Neutrophil (primary cell): ENCODE data around the gene TMEM205.

Experiments
- H3K27ac ChIP-seq: fragments of 200-600 bp; sonication (generic); 2 replicates; pipeline ENCODE4 v1.5.1; 2016; ENCODE audit warnings: mild to moderate bottlenecking, moderate library complexity
- H3K27me3 ChIP-seq: fragments of 200-600 bp; sonication (generic); 2 replicates; pipeline ENCODE4 v1.6.0; 2016; ENCODE audit warnings: mild to moderate bottlenecking
- H3K36me3 ChIP-seq: fragments of 200-600 bp; sonication (generic); 2 replicates; pipeline ENCODE4 v1.5.1; 2017
- H3K4me1 ChIP-seq, 2 experiments: fragments of 200-600 bp in 1 of 2; sonication (generic) in 1 of 2; 1 replicate in 1 of 2; 2 replicates in 1 of 2; pipeline versions ENCODE4 v1.5.1 to v1.6.1; 2013 to 2016; ENCODE audit warnings: low read depth in 1 of 2, low read length in 1 of 2, mild to moderate bottlenecking in 1 of 2, moderate library complexity in 1 of 2; ENCODE audit not compliant: control insufficient read depth in 1 of 2, insufficient read depth in 1 of 2
- H3K4me3 ChIP-seq, 2 experiments: fragments of 200-600 bp in 1 of 2; sonication (generic) in 1 of 2; 1 replicate in 1 of 2; 2 replicates in 1 of 2; pipeline ENCODE4 v1.5.1; 2013 to 2016; ENCODE audit warnings: low read depth in 1 of 2, low read length in 1 of 2, mild to moderate bottlenecking in 1 of 2, moderate library complexity in 1 of 2
- H3K9me3 ChIP-seq: fragments of 200-600 bp; sonication (generic); 2 replicates; pipeline ENCODE4 v1.5.1; 2016
- TF ChIP-seq, protein P1 (sequence below): fragments of 200-600 bp; sonication (generic); IDR thresholded peaks from 2 replicates; pipeline ENCODE4 v1.5.1; 2016; ENCODE audit warnings: antibody characterized with exemption

TMEM205 gene

DNA sequence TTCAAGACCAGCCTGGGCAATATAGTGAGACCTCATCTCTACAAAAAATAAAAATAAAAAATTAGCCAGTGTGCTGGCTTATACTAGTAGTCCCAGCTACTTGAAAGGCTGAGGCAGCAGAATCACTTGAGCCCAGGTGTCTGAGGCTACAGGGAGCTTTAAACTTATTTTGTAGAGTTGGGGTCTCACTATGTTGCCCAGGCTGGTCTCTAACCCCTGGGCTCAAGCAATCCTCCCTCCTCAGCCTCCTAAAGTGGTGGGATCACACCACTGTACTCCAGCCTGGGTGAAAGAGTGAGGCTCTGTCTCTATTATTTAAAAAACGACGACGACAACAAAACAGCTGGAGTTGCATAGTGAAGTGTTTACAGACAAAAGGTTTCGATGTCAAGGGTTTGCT is 14.6 kb downstream of the TMEM205 start:
- TF ChIP-seq, protein P1, sequence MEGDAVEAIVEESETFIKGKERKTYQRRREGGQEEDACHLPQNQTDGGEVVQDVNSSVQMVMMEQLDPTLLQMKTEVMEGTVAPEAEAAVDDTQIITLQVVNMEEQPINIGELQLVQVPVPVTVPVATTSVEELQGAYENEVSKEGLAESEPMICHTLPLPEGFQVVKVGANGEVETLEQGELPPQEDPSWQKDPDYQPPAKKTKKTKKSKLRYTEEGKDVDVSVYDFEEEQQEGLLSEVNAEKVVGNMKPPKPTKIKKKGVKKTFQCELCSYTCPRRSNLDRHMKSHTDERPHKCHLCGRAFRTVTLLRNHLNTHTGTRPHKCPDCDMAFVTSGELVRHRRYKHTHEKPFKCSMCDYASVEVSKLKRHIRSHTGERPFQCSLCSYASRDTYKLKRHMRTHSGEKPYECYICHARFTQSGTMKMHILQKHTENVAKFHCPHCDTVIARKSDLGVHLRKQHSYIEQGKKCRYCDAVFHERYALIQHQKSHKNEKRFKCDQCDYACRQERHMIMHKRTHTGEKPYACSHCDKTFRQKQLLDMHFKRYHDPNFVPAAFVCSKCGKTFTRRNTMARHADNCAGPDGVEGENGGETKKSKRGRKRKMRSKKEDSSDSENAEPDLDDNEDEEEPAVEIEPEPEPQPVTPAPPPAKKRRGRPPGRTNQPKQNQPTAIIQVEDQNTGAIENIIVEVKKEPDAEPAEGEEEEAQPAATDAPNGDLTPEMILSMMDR, result no peak
- Histone ChIP-seq H3K9me3 (no peaks in the 10 kb centered on the region), H3K4me1 (peaks cover 31 to 32% of the 10 kb centered on the region in 2 experiments), H3K36me3 (peaks cover 100% of the 10 kb centered on the region), H3K4me3 (no peak overlapping the region), H3K27me3 (no peaks in the 10 kb centered on the region), H3K27ac (peak overlapping the region; percentile 71)

DNA sequence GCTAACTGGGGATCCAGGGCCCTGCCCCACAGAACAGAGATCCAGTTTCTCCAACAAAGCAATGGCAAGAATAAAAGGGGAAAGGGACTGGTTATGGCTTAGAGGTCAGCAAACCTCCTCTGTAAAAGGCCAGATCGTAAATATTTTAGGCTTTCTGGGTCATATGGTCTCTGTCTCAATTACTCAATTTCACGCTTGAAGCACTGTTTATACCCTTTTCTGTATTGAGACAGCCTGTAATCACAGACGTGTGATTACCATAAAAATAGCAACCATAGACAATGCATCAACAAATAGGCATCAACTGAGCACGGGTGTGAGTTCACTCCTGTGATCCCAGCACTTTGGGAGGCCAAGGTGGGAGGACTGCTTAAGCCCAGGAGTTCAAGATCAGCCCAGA is 15.9 kb downstream of the TMEM205 start:
- no peak overlapping the region for H3K4me3 ChIP-seq
- H3K9me3 ChIP-seq, result no peaks in the 10 kb centered on the region
- H3K27ac ChIP-seq, result peak overlapping the region; percentile 71
- TF ChIP-seq, protein P1, result no peak
- H3K4me1 ChIP-seq, result peaks cover 31 to 32% of the 10 kb centered on the region in 2 experiments
- H3K36me3 ChIP-seq, result peaks cover 100% of the 10 kb centered on the region
- no peaks in the 10 kb centered on the region for H3K27me3 ChIP-seq

DNA sequence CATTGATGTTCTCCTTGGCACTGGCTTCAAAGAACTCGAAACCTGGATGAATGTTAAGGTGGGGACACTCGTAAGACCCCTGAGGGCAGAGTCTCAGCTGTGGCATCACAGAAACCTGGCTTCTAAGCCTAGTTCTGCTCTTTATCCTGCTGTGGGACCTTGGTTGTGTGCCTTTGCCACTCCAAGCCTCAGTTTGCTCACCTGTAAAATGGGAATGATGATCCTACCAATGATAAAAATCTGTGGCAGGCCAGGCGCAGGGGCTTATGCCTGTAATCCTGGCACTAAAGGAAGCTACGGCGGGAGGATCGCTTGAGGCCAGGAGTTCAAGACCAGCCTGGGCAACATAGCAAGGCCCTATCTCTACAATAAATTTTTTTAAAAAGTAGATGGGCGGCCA is 20.5 kb downstream of the TMEM205 start:
- H3K27me3 ChIP-seq, result no peaks in the 10 kb centered on the region
- peaks cover 58% of the 10 kb centered on the region for H3K36me3 ChIP-seq
- H3K4me1 ChIP-seq, result peaks cover 65 to 72% of the 10 kb centered on the region in 2 experiments
- TF ChIP-seq, protein P1, result no peak
- no peaks in the 10 kb centered on the region for H3K9me3 ChIP-seq
- peak overlapping the region in 1 of 2 experiments; percentile 82 for H3K4me3 ChIP-seq
- H3K27ac ChIP-seq, result peak overlapping the region; percentile 100

DNA sequence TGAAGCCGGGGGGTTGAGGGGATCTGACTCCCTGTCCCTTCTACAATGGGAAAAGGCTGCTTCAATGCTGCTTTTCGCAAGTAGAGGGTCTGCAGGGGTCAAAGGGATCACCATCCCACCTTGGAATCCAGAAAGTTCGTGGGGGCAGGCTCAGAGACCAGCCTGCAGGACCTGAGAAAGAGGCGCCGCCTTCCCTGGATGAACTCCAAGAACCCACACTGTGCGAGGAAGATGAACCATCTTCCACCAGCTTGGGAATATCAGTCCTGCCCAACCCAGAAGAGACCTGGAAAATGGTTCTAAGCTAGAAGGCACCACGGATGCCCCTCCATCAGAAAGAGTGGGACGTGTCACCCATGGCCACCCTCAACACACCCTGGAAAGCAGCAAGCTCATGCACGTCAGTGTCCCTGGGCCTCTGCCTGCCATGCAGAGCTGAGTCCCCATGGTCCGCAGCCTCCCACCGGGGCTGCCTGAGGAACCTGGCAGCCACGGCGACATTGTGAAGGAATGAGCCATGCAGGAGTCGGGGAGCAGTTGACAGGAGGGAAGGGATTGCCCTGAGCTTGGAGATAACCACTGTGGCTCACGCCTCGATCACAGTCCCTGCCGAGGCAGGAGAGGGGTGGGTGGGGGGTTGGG is 21.2 kb downstream of the TMEM205 start:
- Histone ChIP-seq H3K36me3 (peaks cover 51% of the 10 kb centered on the region), H3K27me3 (no peaks in the 10 kb centered on the region), H3K4me1 (peaks cover 71 to 74% of the 10 kb centered on the region in 2 experiments), H3K4me3 (peak overlapping the region; percentile 82 to 93), H3K9me3 (no peaks in the 10 kb centered on the region), H3K27ac (peak overlapping the region; percentile 100)
- TF ChIP-seq, protein P1, result no peak

DNA sequence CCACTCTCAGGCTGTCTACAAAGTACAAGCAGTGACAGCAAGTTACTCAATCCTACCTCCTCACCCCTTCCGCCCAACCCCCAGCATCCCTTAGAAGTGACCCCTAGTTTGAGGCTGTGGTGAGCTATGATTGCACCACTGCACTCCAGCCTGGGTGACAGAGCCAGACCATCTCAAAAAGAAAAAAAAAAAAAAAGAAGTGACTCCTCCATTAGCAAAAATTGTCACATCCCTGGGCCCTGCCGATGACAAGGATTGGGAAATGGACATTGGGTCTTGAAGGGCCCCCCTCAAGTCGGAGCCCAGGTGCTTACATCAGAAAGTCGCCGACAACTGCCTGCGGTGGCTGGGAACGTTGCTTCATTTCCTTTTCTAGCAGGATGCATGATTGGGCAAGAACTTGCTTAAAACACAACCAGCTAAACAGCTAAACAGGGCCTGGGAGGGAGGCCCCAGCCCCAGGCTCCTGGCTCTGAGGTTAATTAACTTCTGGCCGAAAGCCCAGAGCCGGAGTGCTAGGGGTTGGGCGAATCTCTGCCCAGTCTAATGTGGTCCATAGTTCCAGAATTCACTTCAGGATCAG is 21.9 kb downstream of the TMEM205 start:
- H3K27me3 ChIP-seq, result no peaks in the 10 kb centered on the region
- TF ChIP-seq, protein P1, result peak; percentile 8
- H3K27ac ChIP-seq, result peak overlapping the region; percentile 100
- peaks cover 78 to 80% of the 10 kb centered on the region in 2 experiments for H3K4me1 ChIP-seq
- peak overlapping the region; percentile 82 to 93 for H3K4me3 ChIP-seq
- peaks cover 46% of the 10 kb centered on the region for H3K36me3 ChIP-seq
- H3K9me3 ChIP-seq, result no peaks in the 10 kb centered on the region
